Loucy (cell line): ENCODE measurements around the gene HES3.

Experiments used
- H2AFZ ChIP-seq: fragments of 200-600 bp; sonication (generic); 2 replicates; pipeline ENCODE4 v1.6.0; 2016; ENCODE audit warnings: antibody characterized with exemption, mild to moderate bottlenecking, low read length, moderate library complexity
- H3F3A ChIP-seq: fragments of 200-600 bp; 2 replicates; pipeline ENCODE4 v1.6.0; 2016; ENCODE audit warnings: antibody characterized with exemption, low read depth, mild to moderate bottlenecking
- H3K27me3 ChIP-seq: fragments of 200-600 bp; sonication (generic); 2 replicates; pipeline ENCODE4 v1.6.1; 2014; ENCODE audit warnings: low read length, mild to moderate bottlenecking; ENCODE audit not compliant: insufficient read depth, poor library complexity, severe bottlenecking
- H3K36me3 ChIP-seq: fragments of 200-600 bp; sonication (generic); 2 replicates; pipeline ENCODE4 v1.6.1; 2016; ENCODE audit warnings: low read length; ENCODE audit not compliant: insufficient read depth
- H3K4me1 ChIP-seq: fragments of 200-600 bp; sonication (generic); 2 replicates; pipeline ENCODE4 v1.5.1; 2014; ENCODE audit warnings: low read length, mild to moderate bottlenecking; ENCODE audit not compliant: insufficient read depth, poor library complexity, severe bottlenecking
- H3K4me2 ChIP-seq: fragments of 200-600 bp; sonication (generic); 2 replicates; pipeline ENCODE4 v1.6.0; 2014; ENCODE audit warnings: antibody characterized with exemption, low read length, low read depth, mild to moderate bottlenecking; ENCODE audit not compliant: poor library complexity, severe bottlenecking
- H3K4me3 ChIP-seq: fragments of 200-600 bp; sonication (generic); 2 replicates; pipeline ENCODE4 v1.5.1; 2014; ENCODE audit warnings: low read length, mild to moderate bottlenecking, mixed read lengths; ENCODE audit not compliant: poor library complexity, severe bottlenecking
- H3K79me2 ChIP-seq: fragments of 200-600 bp; sonication (generic); 2 replicates; pipeline ENCODE4 v1.6.1; 2014; ENCODE audit warnings: low read length; ENCODE audit not compliant: insufficient read depth
- H3K9ac ChIP-seq: fragments of 200-600 bp; sonication (generic); 2 replicates; pipeline ENCODE4 v1.6.0; 2014; ENCODE audit warnings: mild to moderate bottlenecking, low read depth, low read length, moderate library complexity; ENCODE audit not compliant: poor library complexity, severe bottlenecking
- H3K9me2 ChIP-seq: fragments of 200-600 bp; sonication (generic); replicated peaks from 2 replicates; pipeline ENCODE4 v1.6.1; 2016; ENCODE audit warnings: low read depth, low read length, mixed read lengths
- H3K9me3 ChIP-seq: fragments of 200-600 bp; sonication (generic); 2 replicates; pipeline ENCODE4 v1.6.1; 2014; ENCODE audit warnings: mild to moderate bottlenecking, antibody characterized with exemption, low read length, low read depth; ENCODE audit not compliant: insufficient read depth
- H4K20me1 ChIP-seq: fragments of 200-600 bp; sonication (generic); 2 replicates; pipeline ENCODE4 v1.6.0; 2014; ENCODE audit warnings: antibody characterized with exemption, low read length, mild to moderate bottlenecking; ENCODE audit not compliant: insufficient read depth, poor library complexity, severe bottlenecking
- EZH2phosphoT487 ChIP-seq: fragments of 200-600 bp; IDR thresholded peaks from 2 replicates; pipeline ENCODE4 v1.6.1; 2018; ENCODE audit warnings: antibody characterized with exemption, mild to moderate bottlenecking, moderate library complexity, borderline replicate concordance
- TF ChIP-seq, protein P1 (sequence below): fragments of 200-600 bp; sonication (generic); conservative IDR thresholded peaks from 2 replicates; pipeline ENCODE4 v1.5.1; 2014; ENCODE audit warnings: mild to moderate bottlenecking, antibody characterized with exemption, low read length

HES3 gene

DNA sequence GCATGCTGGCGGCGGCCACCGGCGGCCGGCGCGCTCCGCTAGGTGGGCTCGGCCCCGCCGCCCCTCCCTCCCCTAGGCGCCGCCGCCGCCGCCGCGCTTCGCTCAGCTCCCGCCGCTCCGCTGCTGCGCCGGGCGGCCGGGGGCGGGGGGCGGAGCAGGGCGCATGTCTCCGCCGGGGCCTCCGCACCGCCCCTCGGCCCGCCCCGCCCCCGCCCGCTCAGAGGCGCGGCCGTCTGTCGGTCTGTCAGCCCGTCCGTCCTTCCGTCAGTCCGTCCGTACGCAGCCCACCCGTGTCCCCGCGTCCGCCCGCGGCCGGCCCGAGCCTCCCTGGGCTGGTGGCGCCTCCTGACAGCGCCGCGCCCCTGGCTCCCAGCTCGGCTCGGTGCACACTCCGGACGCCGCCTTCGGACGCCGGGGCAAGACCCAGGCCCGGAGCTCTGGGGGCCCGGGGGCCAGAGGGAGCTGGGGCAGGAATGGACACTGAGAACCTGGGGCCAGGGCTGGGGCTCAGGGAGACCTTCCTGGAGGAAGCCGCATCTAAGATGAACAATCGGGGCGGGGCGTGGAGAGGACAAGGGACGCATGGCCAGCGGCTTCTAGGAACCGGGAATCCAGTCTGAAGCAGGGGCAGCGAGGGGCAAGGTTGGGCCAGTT, 17.1 kb downstream of the HES3 start, which contains the start of gene GPR153:
GPR153 (minus strand) TSS at position 138 of the 654 bp plus-strand sequence. CDS start 6,193 bp downstream, outside the sequence.
- Histone ChIP-seq H4K20me1 (no peaks in the 10 kb centered on the region), H3K27me3 (no peaks in the 10 kb centered on the region), H3K9ac (no peak within 1 kb of the TSS), H2AFZ (no peak within 1 kb of the TSS), H3K9me2 (no peaks in the 10 kb centered on the region), H3F3A (no peaks in the 10 kb centered on the region), H3K9me3 (no peaks in the 10 kb centered on the region), H3K36me3 (peaks cover 4% of the 10 kb centered on the region; the same call in 1 of the 2 replicates), H3K4me1 (peaks cover 3% of the 10 kb centered on the region), H3K4me3 (peak within 1 kb of the TSS; percentile 61), H3K79me2 (no peaks in the 10 kb centered on the region), H3K4me2 (peak within 1 kb of the TSS; percentile 63)
- TF ChIP-seq, protein P1, sequence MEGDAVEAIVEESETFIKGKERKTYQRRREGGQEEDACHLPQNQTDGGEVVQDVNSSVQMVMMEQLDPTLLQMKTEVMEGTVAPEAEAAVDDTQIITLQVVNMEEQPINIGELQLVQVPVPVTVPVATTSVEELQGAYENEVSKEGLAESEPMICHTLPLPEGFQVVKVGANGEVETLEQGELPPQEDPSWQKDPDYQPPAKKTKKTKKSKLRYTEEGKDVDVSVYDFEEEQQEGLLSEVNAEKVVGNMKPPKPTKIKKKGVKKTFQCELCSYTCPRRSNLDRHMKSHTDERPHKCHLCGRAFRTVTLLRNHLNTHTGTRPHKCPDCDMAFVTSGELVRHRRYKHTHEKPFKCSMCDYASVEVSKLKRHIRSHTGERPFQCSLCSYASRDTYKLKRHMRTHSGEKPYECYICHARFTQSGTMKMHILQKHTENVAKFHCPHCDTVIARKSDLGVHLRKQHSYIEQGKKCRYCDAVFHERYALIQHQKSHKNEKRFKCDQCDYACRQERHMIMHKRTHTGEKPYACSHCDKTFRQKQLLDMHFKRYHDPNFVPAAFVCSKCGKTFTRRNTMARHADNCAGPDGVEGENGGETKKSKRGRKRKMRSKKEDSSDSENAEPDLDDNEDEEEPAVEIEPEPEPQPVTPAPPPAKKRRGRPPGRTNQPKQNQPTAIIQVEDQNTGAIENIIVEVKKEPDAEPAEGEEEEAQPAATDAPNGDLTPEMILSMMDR, result no peak

- H4K20me1 ChIP-seq, result no peaks in the 10 kb centered on the region
- H3K9me3 ChIP-seq, result no peaks in the 10 kb centered on the region
- no peak overlapping the region for H3K4me3 ChIP-seq
- no peak overlapping the region for H3K4me2 ChIP-seq
- no peaks in the 10 kb centered on the region for H3K79me2 ChIP-seq
- no peaks in the 10 kb centered on the region for H3F3A ChIP-seq
- H3K27me3 ChIP-seq, result no peaks in the 10 kb centered on the region
- peaks cover 3% of the 10 kb centered on the region for H3K4me1 ChIP-seq
- no peak overlapping the region for H3K9ac ChIP-seq
- no peaks in the 10 kb centered on the region for H3K9me2 ChIP-seq
- no peak overlapping the region for H2AFZ ChIP-seq
- peaks cover 4% of the 10 kb centered on the region; the same call in 1 of the 2 replicates for H3K36me3 ChIP-seq
- TF ChIP-seq, protein P1, result no peak
- TF ChIP-seq EZH2phosphoT487, result no peak
Measured at GRCh38 chr1:6261615-6261995, 17.6 kb downstream of the HES3 start.

DNA sequence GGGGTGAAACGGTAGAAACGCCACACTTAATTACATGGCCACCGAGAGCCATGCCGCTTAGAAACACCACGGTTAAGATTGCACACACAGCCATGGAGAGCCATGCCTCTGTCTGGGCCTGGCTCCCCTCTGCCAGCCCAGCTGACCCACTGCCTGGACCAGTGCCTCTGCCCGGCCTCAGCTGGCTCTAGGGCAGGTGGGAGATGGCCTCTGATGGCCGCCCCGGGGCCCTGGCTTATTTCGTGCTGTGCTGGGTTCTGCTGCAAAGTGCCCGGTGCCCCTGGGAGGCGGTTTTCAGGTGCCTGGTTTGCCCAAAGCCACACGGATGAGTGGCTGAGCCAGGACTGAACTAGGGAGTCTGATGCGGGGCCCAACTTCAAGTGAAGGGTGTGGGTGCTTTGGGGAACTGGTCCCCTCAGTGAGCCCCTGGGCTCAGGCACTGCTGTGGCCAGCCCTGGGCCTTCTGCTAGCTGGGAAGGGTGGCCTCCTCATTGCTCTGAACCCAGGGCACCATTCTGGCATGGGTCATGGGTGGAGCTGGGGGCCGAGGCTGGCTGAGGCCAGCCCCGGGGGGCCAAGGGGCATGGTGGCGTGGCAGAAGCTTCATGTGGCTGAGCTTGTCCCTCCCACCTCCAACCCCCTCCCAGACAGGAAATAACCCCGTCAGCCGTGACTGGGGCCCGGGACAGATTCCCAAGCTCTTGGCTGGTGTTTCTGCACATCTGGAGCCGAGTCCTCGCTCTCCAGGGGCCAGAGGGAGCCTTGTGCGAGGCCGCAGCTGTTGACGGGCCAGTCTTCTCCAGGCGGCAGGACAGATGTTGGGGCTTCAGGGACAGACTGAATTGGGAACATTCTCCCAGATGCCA, 18.8 kb downstream of the HES3 start:
- Histone ChIP-seq H3K27me3 (no peaks in the 10 kb centered on the region), H3K79me2 (no peaks in the 10 kb centered on the region), H3K4me2 (no peak overlapping the region), H3K9me2 (no peaks in the 10 kb centered on the region), H3F3A (no peaks in the 10 kb centered on the region), H3K9ac (no peak overlapping the region), H3K4me1 (peaks cover 3% of the 10 kb centered on the region), H3K36me3 (peaks cover 4% of the 10 kb centered on the region; the same call in 1 of the 2 replicates), H2AFZ (no peak overlapping the region), H4K20me1 (no peaks in the 10 kb centered on the region), H3K4me3 (no peak overlapping the region), H3K9me3 (no peaks in the 10 kb centered on the region)
- no peak for TF ChIP-seq EZH2phosphoT487
- TF ChIP-seq, protein P1, result no peak
